ENCODE results near the gene UQCRFS1.
A peak's percentile ranks its signal among the peaks of the same experiment; 100 is the strongest.
"Not testable (repeated sequence)": the region's sequence is repeated elsewhere in the genome, so short reads cannot be mapped to it uniquely, and the experiment has no call there.

UQCRFS1 gene

DNA sequence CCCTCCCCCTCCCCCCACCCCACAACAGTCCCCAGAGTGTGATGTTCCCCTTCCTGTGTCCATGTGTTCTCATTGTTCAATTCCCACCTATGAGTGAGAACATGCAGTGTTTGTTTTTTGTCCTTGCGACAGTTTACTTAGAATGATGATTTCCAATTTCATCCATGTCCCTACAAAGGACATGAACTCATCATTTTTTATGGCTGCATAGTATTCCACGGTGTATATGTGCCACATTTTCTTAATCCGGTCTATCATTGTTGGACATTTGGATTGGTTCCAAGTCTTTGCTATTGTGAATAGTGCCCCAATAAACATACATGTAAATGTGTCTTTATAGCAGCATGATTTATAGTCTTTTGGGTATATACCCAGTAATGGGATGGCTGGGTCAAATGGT, 2.4 kb downstream of the UQCRFS1 start:
- not testable (repeated sequence) for DNase-seq; H3K9me3 Mint-ChIP-seq; ATAC-seq (replicated peaks); H3K27me3 Mint-ChIP-seq; H3K27ac Mint-ChIP-seq
- Mint-ChIP-seq H3K36me3 (ENCODE audit: insufficient read depth) (peaks cover 20% of the 10 kb centered on the region), H3K4me3 (peak overlapping the region in 1 of 2 donors; percentile 51), H3K4me1 (ENCODE audit: low read depth in 2 of 2) (peaks cover 26 to 43% of the 10 kb centered on the region in 2 donors)

DNA sequence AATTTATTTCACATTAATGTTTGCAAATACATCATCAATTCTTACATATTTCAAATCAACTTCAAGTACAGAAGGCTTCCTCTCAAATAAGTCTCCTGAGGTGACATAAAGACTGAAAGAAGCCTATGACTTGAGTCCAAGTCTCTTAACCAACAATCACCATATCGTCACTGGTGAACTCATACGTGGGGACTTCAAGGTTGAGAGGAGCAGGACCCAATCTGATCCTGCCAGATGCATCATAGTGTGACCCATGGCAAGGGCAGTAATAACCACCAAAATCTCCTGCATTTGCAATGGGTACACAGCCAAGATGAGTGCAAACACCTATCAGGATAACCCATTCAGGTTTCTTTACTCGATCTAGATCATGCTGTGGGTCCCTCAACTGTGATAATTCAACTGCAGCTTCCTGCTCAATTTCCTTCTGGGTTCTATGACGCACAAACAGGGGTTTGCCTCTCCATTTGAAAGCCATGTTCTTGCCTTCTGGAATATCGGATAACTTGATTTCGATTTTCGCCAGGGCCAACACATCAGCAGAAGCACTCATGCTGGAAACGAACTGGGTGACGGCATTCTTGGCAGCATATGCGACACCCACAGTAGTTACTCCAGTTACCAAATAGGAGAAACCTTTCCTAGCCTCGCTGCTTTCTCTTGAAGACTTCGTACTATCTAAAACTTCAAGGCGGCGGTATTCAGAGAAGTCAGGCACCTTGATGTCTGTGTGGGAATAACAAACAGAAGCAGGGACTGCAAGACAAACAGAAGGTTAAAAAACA, 5.4 kb downstream of the UQCRFS1 start:
- H3K4me1 Mint-ChIP-seq (ENCODE audit: low read depth in 2 of 2): peaks cover 29 to 40% of the 10 kb centered on the region in 2 donors
- peaks cover 27% of the 10 kb centered on the region for H3K36me3 Mint-ChIP-seq (ENCODE audit: insufficient read depth)

DNA sequence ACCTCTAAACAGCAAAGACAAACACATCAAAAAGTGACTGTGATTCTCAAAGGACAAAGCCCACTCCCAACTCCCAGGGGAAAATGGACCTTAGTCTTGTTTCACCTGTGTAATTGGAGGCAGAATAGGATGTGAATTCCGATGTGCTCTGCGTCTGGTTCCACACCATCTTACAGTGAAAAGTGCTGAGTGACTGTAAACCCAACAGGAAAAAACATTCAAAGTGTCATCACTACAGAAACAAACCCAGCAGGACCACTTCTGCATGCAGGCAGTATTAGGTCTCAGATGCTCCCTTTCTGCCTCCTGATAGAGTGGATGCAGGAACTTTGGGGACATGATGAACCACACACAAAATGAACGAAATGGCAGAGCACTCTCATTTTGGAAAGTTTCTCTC, 6.5 kb downstream of the UQCRFS1 start:
- Mint-ChIP-seq H3K4me1 (ENCODE audit: low read depth in 2 of 2) (peaks cover 20 to 30% of the 10 kb centered on the region in 2 donors), H3K36me3 (ENCODE audit: insufficient read depth) (peaks cover 22% of the 10 kb centered on the region), H3K27me3 (no peaks in the 10 kb centered on the region), H3K9me3 (peaks cover 2 to 5% of the 10 kb centered on the region in 2 donors), H3K27ac (no peak overlapping the region), H3K4me3 (no peak overlapping the region)
- ATAC-seq (replicated peaks) (no peak), DNase-seq (no peak)

More for the DNA sequence above, 5.4 kb downstream of the UQCRFS1 start:
- not testable (repeated sequence) for H3K4me3 Mint-ChIP-seq; DNase-seq; H3K27ac Mint-ChIP-seq; H3K27me3 Mint-ChIP-seq; H3K9me3 Mint-ChIP-seq; ATAC-seq (replicated peaks)

GRCh38 chr19:29202281-29202680, 10.7 kb downstream of the UQCRFS1 start:
- no peak overlapping the region for H3K4me3 Mint-ChIP-seq
- H3K36me3 Mint-ChIP-seq (ENCODE audit: insufficient read depth): peaks cover 22% of the 10 kb centered on the region
- no peaks in the 10 kb centered on the region for H3K9me3 Mint-ChIP-seq
- DNase-seq: no peak
- no peaks in the 10 kb centered on the region for H3K27me3 Mint-ChIP-seq
- no peak overlapping the region for H3K27ac Mint-ChIP-seq
- peaks cover 3 to 13% of the 10 kb centered on the region in 2 donors for H3K4me1 Mint-ChIP-seq (ENCODE audit: low read depth in 2 of 2)
- ATAC-seq (replicated peaks): no peak

DNA sequence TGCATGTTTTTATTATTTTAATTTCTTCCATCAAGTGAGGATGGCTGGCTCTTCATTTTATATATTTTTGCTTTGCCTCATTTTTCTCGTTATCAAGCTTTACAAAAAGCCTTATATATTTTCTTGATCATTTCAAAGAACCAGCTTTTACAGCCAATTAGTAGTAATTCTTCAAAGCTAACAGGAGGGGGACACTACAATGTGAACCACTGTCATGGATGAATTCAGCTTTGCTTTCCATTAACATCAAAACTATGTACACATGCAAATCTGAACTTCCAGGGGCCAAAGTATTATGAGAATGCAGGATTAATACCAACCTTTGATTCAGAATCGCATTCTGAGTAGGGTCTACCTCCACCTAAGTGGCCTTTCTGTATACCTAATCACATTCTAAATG, 11.1 kb downstream of the UQCRFS1 start:
- no peak for DNase-seq
- Mint-ChIP-seq H3K27ac (no peak overlapping the region), H3K36me3 (ENCODE audit: insufficient read depth) (peaks cover 22% of the 10 kb centered on the region), H3K4me1 (ENCODE audit: low read depth in 2 of 2) (peaks cover 3 to 13% of the 10 kb centered on the region in 2 donors), H3K9me3 (no peaks in the 10 kb centered on the region), H3K27me3 (no peaks in the 10 kb centered on the region), H3K4me3 (no peak overlapping the region)
- ATAC-seq (replicated peaks): no peak

- DNase-seq (no peak), ATAC-seq (replicated peaks) (no peak)
- Mint-ChIP-seq H3K4me3 (no peak overlapping the region), H3K9me3 (no peaks in the 10 kb centered on the region), H3K36me3 (ENCODE audit: insufficient read depth) (no peaks in the 10 kb centered on the region), H3K27me3 (peaks cover 3 to 8% of the 10 kb centered on the region in 2 donors), H3K27ac (no peak overlapping the region), H3K4me1 (ENCODE audit: low read depth in 2 of 2) (peaks cover 3 to 5% of the 10 kb centered on the region in 2 donors)
These were observed 18.3 kb downstream of the UQCRFS1 start for GRCh38 chr19:29194658-29195057.

DNA sequence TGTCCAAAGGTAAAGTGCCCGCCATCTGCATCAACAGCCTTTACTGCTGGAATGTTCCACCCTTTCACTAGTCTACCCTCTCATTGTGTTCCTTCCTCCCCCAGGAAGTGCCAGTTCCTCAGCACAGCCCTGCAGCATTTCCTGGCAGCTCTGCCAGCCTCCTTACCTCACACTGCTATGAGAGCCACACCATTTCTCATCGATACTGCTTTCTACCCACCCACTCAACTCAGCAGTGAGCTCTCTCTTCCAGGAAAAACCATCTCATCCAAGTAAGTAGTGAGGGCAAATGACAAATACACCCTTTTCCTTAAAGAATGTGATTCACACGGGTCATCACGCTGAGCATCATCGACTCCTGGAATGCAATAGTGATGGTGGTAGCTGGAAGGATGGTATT, 19.8 kb downstream of the UQCRFS1 start:
- Mint-ChIP-seq H3K9me3 (no peaks in the 10 kb centered on the region), H3K36me3 (ENCODE audit: insufficient read depth) (no peaks in the 10 kb centered on the region), H3K27me3 (peaks cover 8 to 13% of the 10 kb centered on the region in 2 donors), H3K27ac (no peak overlapping the region), H3K4me3 (no peak overlapping the region), H3K4me1 (ENCODE audit: low read depth in 2 of 2) (peaks cover 3 to 5% of the 10 kb centered on the region in 2 donors)
- ATAC-seq (replicated peaks): no peak
- no peak for DNase-seq

DNA sequence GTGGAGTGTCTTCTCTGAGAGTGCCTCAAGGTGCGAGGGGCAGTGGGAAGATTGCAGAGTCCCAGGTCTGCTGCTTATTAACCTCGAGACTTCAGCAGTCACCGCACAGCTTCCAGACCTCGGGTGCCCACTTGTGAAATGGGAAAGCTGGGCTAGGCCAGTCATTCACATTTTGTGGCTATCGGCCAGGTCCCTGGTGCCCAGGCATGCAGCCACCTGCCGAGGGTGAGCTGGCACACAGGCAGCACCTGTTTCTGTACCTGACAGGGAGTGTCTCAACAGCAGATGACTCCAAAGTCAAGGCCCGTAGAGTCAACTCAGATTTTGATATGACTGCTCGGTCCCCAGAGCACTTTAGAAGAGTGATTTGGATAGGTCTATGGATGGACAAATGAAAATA, 21.9 kb downstream of the UQCRFS1 start:
- H3K4me1 Mint-ChIP-seq (ENCODE audit: low read depth in 2 of 2): peaks cover 3 to 5% of the 10 kb centered on the region in 2 donors
- no peak for DNase-seq
- peaks cover 13 to 21% of the 10 kb centered on the region in 2 donors for H3K27me3 Mint-ChIP-seq
- no peak for ATAC-seq (replicated peaks)
- H3K36me3 Mint-ChIP-seq (ENCODE audit: insufficient read depth): no peaks in the 10 kb centered on the region
- no peaks in the 10 kb centered on the region for H3K9me3 Mint-ChIP-seq
- no peak overlapping the region for H3K4me3 Mint-ChIP-seq
- no peak overlapping the region for H3K27ac Mint-ChIP-seq

- Mint-ChIP-seq H3K27ac (no peak overlapping the region), H3K36me3 (ENCODE audit: insufficient read depth) (no peaks in the 10 kb centered on the region), H3K4me3 (no peak overlapping the region), H3K9me3 (no peaks in the 10 kb centered on the region), H3K4me1 (ENCODE audit: low read depth in 2 of 2) (peaks cover 3 to 5% of the 10 kb centered on the region in 2 donors), H3K27me3 (peaks cover 27 to 39% of the 10 kb centered on the region in 2 donors)
- ATAC-seq (replicated peaks) (no peak), DNase-seq (no peak)
These were observed 24.0 kb downstream of the UQCRFS1 start for GRCh38 chr19:29189033-29189360.

- DNase-seq: no peak
- Mint-ChIP-seq H3K4me1 (ENCODE audit: low read depth in 2 of 2) (peaks cover 3 to 5% of the 10 kb centered on the region in 2 donors), H3K27ac (no peak overlapping the region), H3K4me3 (no peak overlapping the region), H3K9me3 (no peaks in the 10 kb centered on the region), H3K27me3 (peaks cover 31 to 45% of the 10 kb centered on the region in 2 donors), H3K36me3 (ENCODE audit: insufficient read depth) (no peaks in the 10 kb centered on the region)
- no peak for ATAC-seq (replicated peaks)
These were observed 24.5 kb downstream of the UQCRFS1 start for GRCh38 chr19:29188289-29189032.

DNA sequence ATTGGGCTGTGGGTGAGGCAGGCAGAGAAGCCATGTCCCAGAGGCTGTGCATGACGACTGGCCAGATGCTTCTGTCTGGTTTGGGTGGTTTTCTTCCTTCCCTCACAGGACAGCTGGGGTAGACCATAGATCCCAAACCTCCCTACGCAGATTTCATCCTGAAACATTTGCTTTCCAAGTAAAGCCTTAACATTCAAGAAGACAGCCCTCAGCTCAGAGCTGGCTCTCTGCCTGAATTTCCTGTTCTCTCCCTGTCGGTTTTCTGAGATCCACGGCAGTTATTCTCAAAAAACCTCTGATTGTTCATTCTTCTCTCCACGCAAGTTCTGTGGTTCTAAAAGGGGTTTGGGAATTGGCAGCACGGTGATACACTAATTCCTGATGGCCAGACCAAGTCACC, 25.3 kb downstream of the UQCRFS1 start:
- Mint-ChIP-seq H3K27me3 (peaks cover 25 to 45% of the 10 kb centered on the region in 2 donors), H3K36me3 (ENCODE audit: insufficient read depth) (no peaks in the 10 kb centered on the region), H3K4me3 (no peak overlapping the region), H3K9me3 (no peaks in the 10 kb centered on the region), H3K27ac (no peak overlapping the region), H3K4me1 (ENCODE audit: low read depth in 2 of 2) (no peaks in the 10 kb centered on the region)
- ATAC-seq (replicated peaks) (no peak), DNase-seq (no peak)

GRCh38 chr19:29185427-29185826, 27.5 kb downstream of the UQCRFS1 start:
- Mint-ChIP-seq H3K36me3 (ENCODE audit: insufficient read depth) (no peaks in the 10 kb centered on the region), H3K9me3 (no peaks in the 10 kb centered on the region), H3K27me3 (peaks cover 25 to 60% of the 10 kb centered on the region in 2 donors), H3K4me3 (no peak overlapping the region), H3K4me1 (ENCODE audit: low read depth in 2 of 2) (no peaks in the 10 kb centered on the region), H3K27ac (no peak overlapping the region)
- no peak for DNase-seq
- ATAC-seq (replicated peaks): no peak

GRCh38 chr19:29176981-29177754, 35.8 kb downstream of the UQCRFS1 start:
- H3K9me3 Mint-ChIP-seq: peaks cover 17 to 22% of the 10 kb centered on the region in 2 donors
- no peaks in the 10 kb centered on the region for H3K36me3 Mint-ChIP-seq (ENCODE audit: insufficient read depth)
- H3K27ac Mint-ChIP-seq: no peak overlapping the region
- ATAC-seq (replicated peaks) (no peak), DNase-seq (no peak)
- H3K4me1 Mint-ChIP-seq (ENCODE audit: low read depth in 2 of 2): no peaks in the 10 kb centered on the region
- peaks cover 11 to 15% of the 10 kb centered on the region in 2 donors for H3K27me3 Mint-ChIP-seq
- no peak overlapping the region for H3K4me3 Mint-ChIP-seq

Data from effector memory CD8-positive, alpha-beta T cell (primary cell).